Breast epithelium (tissue), 4 donors: Measurements from ENCODE around the gene CDC14B. TPM values are rescaled to one million over a fixed set of nuclear protein-coding genes. Genes with fewer than 3 reads are reported as not detected.
"Not testable (repeated sequence)": the region's sequence is repeated elsewhere in the genome, so short reads cannot be mapped to it uniquely, and the experiment has no call there.

ENCODE experiments used
- DNase-seq, 2 donors: peaks; one replicate each; pipeline ENCODE4 v3.0.0-alpha.2; 2019; ENCODE audit warnings: low spot score in 2 of 2
- H3K27ac ChIP-seq, 2 donors: fragments of 200-600 bp; sonication (generic) in 1 of 2; one replicate each; pipeline ENCODE4 v1.5.1; 2016 to 2019; ENCODE audit warnings: mild to moderate bottlenecking in 1 of 2
- H3K27me3 ChIP-seq, 2 donors: fragments of 200-600 bp; sonication (generic) in 1 of 2; one replicate each; pipeline versions ENCODE4 v1.5.1 to v1.6.0; 2017 to 2019; ENCODE audit warnings: control low read depth in 1 of 2, mild to moderate bottlenecking in 1 of 2
- H3K36me3 ChIP-seq: fragments of 200-600 bp; one replicate; pipeline ENCODE4 v1.5.1; 2019
- H3K4me1 ChIP-seq, 2 donors: fragments of 200-600 bp; sonication (generic); one replicate each; pipeline ENCODE4 v1.5.1; 2016 to 2019; ENCODE audit warnings: control low read depth in 1 of 2
- H3K4me3 ChIP-seq, 3 donors: fragments of 200-600 bp; sonication (generic); 1 replicate in 2 of 3; 2 replicates in 1 of 3; pipeline ENCODE4 v1.5.1; 2016 to 2019; ENCODE audit warnings: mild to moderate bottlenecking in 3 of 3, moderate library complexity in 2 of 3
- H3K9me3 ChIP-seq, 2 donors: fragments of 200-600 bp; sonication (generic) in 1 of 2; one replicate each; pipeline ENCODE4 v1.5.1; 2016 to 2019; ENCODE audit warnings: control low read depth in 1 of 2
- POLR2A ChIP-seq: fragments of 450-650 bp; IDR thresholded peaks from one replicate; pipeline ENCODE4 v1.6.1; 2016; ENCODE audit warnings: antibody characterized with exemption, mild to moderate bottlenecking, moderate library complexity
- POLR2AphosphoS5 ChIP-seq, 3 donors: sonication (generic); formaldehyde crosslinking; IDR thresholded peaks; one replicate each; pipeline ENCODE4 v1.6.1; 2017; ENCODE audit warnings: antibody characterized with exemption in 3 of 3
- intact Hi-C: fragments of 100-400 bp; cut with DNase I; formaldehyde crosslinking; loops from one replicate; pipeline ENCODE4 v1.15.1; 2023; ENCODE audit warnings: low total_unique reads
- total RNA-seq, 3 donors: library from RNA; depleted of rRNA; stranded (reverse); fragments of >200 nt; gene quantifications; one replicate each; pipeline ENCODE4 v1.1.0, GENCODE V29; 2016
- TF ChIP-seq, protein P1 (sequence below), 3 donors: fragments of 450-650 bp; IDR thresholded peaks; one replicate each; pipeline ENCODE4 v1.5.1; 2016 to 2017; ENCODE audit warnings: antibody characterized with exemption in 3 of 3, mild to moderate bottlenecking in 3 of 3, moderate library complexity in 3 of 3

CDC14B gene
- total RNA-seq, 3 donors from 2014 or later, result 22.0 to 33.4 (median 23.9) TPM

DNA sequence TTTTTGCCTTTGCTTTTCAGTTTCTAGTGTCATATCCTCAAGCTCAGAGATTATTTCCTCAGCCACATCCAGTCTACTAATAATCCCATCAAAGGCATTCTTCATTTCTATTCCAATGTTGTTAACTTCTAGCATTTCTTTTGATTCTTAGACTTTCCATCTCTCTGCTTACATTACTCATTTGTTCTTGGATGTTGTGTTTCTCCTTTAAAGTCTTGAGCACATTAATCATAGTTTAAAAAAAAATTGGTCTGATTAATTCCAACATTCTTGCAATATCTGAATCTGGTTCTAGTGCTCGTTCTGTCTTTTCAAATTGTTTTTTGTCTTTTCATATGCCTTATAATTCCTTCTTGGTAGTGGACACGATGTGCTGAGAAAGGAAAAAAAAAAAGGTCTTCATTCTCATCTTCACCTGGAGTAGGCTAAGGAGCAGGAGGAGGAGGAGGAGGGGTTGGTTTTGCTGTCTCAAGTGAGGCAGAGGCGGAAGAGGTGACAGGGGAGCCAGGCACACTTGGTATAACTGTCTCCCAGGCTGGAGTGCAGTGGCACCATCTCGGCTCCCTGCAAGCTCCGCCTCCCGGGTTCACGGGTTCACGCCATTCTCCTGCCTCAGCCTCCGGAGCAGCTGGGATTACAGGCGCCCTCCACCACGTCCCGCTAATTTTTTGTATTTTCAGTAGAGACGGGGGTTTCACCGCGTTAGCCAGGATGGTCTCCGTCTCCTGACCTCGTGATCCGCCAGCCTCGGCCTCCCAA, 19.1 kb upstream of the CDC14B start:
- H3K9me3 ChIP-seq, result no peaks in the 10 kb centered on the region
- no peak overlapping the region for H3K4me3 ChIP-seq
- intact Hi-C loops, result no loop called here
- no peak overlapping the region for H3K27ac ChIP-seq
- no peaks in the 10 kb centered on the region for H3K27me3 ChIP-seq
- H3K4me1 ChIP-seq, result no peaks in the 10 kb centered on the region
- no peak for TF ChIP-seq POLR2AphosphoS5 (IDR thresholded peaks at IDR 0.05)
- no peaks in the 10 kb centered on the region for H3K36me3 ChIP-seq
- no peak for DNase-seq

DNA sequence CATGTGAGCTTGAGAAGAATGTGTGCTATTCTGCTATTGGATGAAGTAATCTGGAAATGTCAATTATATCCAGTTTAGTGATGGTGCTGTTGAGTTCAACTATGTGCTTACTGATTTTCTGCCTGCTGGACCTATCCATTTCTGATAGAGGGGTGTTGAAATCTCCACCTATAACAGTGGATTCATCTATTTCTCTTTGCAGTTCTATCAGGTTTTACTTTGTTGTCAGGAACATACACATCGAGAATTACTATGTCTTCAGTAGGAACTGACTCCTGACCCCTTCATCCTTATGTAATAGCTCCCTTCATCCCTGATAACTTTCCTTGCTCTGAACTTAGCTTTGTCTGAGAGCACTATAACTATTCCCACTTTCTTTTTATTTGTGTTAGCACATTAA, 16.7 kb upstream of the CDC14B start:
- Histone ChIP-seq H3K27ac (no peak overlapping the region), H3K4me3 (no peak overlapping the region), H3K36me3 (no peaks in the 10 kb centered on the region), H3K27me3 (peaks cover 0 to 3% of the 10 kb centered on the region in 2 donors), H3K4me1 (no peaks in the 10 kb centered on the region), H3K9me3 (no peaks in the 10 kb centered on the region)
- TF ChIP-seq, protein P1, sequence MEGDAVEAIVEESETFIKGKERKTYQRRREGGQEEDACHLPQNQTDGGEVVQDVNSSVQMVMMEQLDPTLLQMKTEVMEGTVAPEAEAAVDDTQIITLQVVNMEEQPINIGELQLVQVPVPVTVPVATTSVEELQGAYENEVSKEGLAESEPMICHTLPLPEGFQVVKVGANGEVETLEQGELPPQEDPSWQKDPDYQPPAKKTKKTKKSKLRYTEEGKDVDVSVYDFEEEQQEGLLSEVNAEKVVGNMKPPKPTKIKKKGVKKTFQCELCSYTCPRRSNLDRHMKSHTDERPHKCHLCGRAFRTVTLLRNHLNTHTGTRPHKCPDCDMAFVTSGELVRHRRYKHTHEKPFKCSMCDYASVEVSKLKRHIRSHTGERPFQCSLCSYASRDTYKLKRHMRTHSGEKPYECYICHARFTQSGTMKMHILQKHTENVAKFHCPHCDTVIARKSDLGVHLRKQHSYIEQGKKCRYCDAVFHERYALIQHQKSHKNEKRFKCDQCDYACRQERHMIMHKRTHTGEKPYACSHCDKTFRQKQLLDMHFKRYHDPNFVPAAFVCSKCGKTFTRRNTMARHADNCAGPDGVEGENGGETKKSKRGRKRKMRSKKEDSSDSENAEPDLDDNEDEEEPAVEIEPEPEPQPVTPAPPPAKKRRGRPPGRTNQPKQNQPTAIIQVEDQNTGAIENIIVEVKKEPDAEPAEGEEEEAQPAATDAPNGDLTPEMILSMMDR (IDR thresholded peaks at IDR 0.05), result no peak
- TF ChIP-seq POLR2A (no peak), POLR2AphosphoS5 (IDR thresholded peaks at IDR 0.05) (no peak)
- DNase-seq, result no peak
- intact Hi-C loops, result no loop called here

DNA sequence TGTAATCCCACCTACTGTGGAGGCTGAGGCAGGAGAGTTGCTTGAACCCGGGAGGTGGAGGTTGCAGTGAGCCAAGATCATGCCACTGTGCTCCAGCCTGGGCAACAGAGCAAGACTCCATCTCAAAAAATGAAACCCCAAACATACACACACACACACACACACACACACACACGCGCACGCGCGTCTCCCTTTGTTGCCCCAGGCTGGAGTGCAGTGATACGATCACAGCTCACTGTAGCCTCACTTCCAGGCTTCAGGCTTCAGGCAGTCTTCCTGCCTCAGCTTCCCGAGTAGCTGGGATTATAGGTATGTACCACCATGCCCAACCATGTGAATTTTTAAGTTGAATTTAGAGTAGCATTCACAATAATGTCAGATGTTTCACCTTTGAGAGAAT, 13.9 kb upstream of the CDC14B start:
- H3K4me3 ChIP-seq, H3K27me3 ChIP-seq, H3K9me3 ChIP-seq, DNase-seq, H3K36me3 ChIP-seq, H3K27ac ChIP-seq, H3K4me1 ChIP-seq, intact Hi-C loops: not testable (repeated sequence)

DNA sequence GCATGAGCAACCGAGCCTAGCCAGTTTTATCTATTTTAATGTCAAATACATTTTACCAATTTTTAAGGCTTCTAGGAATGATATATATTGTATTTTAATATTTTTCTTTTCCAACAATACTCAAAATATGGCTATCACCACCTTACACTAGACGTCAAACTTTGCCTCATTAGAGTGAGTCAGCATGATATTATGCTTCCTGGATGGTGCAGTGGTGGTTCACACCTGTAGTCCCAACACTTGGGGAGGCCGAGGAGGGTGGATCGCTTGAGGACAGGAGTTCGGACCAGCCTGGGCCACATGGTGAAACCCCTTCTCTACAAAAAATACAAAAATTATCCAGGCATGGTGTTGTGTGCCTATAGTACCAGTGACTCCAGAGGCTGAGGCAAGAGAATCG, 7.3 kb upstream of the CDC14B start:
- intact Hi-C loops, result no loop called here

DNA sequence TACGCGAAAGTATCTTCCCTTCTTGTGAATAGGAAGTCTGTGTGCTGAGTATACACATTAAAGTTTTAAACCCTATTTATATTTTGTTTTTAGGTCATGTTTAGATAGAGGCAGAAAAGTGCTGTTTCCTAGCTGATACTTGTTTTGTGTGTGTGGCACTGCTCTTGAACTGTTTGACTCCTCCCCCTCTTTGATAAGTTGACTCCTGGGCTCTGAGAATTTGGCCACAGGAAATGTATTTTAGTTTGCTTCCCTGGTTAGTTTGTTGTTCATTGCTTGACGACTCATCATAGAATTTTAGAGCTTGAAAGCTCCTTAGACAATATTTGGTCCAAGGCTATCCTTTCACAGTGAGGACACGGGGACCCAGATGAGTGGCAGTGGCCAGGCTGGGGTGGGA, 2.0 kb upstream of the CDC14B start:
- Histone ChIP-seq H3K9me3 (no peaks in the 10 kb centered on the region), H3K36me3 (no peaks in the 10 kb centered on the region), H3K4me3 (no peak overlapping the region), H3K4me1 (peaks cover 0 to 4% of the 10 kb centered on the region in 2 donors), H3K27ac (no peak overlapping the region), H3K27me3 (no peaks in the 10 kb centered on the region)
- intact Hi-C loops, result no loop called here
- DNase-seq, result no peak
- TF ChIP-seq, protein P1 (IDR thresholded peaks at IDR 0.05), result no peak
- no peak for TF ChIP-seq POLR2AphosphoS5 (IDR thresholded peaks at IDR 0.05)
- TF ChIP-seq POLR2A, result no peak

More for the DNA sequence above, 7.3 kb upstream of the CDC14B start:
- TF ChIP-seq POLR2AphosphoS5 (IDR thresholded peaks at IDR 0.05) (no peak), POLR2A (no peak)
- TF ChIP-seq, protein P1 (IDR thresholded peaks at IDR 0.05), result no peak
- Histone ChIP-seq H3K27me3 (peaks cover 0 to 3% of the 10 kb centered on the region in 2 donors), H3K36me3 (no peaks in the 10 kb centered on the region), H3K9me3 (no peaks in the 10 kb centered on the region), H3K27ac (no peak overlapping the region), H3K4me3 (no peak overlapping the region), H3K4me1 (no peaks in the 10 kb centered on the region)
- DNase-seq, result no peak

DNA sequence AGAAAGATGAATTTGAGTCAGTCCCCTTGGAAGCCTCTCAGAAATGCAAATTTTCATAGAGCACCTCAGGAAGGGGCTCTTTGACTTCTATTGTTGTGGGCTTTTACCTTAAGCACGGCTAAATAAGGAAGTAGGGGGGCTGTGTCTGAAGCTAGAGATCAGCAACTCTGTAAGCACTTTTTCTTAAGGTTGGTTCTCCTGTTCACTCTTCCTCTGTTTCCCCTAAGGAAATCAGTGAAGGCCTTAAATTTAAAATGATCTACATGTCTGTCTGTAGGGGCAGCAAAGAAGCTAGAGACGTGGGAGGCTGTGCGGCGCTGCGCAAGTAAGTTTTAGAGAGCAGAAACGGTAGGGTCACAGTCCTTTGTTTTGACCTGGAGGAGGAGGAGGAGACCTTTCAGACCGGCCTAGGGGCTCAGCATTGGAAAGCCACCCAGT, 1.2 kb upstream of the CDC14B start:
- DNase-seq, result no peak
- Histone ChIP-seq H3K9me3 (no peaks in the 10 kb centered on the region), H3K4me3 (no peak overlapping the region), H3K4me1 (peaks cover 0 to 4% of the 10 kb centered on the region in 2 donors), H3K36me3 (no peaks in the 10 kb centered on the region), H3K27ac (no peak overlapping the region), H3K27me3 (no peaks in the 10 kb centered on the region)
- intact Hi-C loops, result no loop called here
- TF ChIP-seq POLR2A (no peak), POLR2AphosphoS5 (IDR thresholded peaks at IDR 0.05) (no peak)
- TF ChIP-seq, protein P1 (IDR thresholded peaks at IDR 0.05), result no peak
